H1 (cell line): ENCODE measurements around the gene ZNF746. TPM values are rescaled to one million over a fixed set of nuclear protein-coding genes. Genes with fewer than 3 reads are reported as not detected.

ENCODE experiments used
- CTCF ChIA-PET: fragments of 300-600 bp; sonication (Branson Sonifier 250); formaldehyde crosslinking; loops from one replicate; lab custom pipeline; 2021; ENCODE audit not compliant: partially characterized antibody; lab: Charles Lee
- POLR2A ChIA-PET: fragments of 300-600 bp; sonication (Branson Sonifier 250); formaldehyde crosslinking; loops from one replicate; lab custom pipeline; 2021; ENCODE audit warnings: inconsistent platforms; ENCODE audit not compliant: partially characterized antibody; lab: Charles Lee
- DNase-seq, 2 experiments: peaks; one replicate each; pipeline versions ENCODE4 v3.0.0 to v3.0.0-alpha.2; 2010 to 2022; ENCODE audit warnings: low spot score in 2 of 2, low read depth in 1 of 2, mixed read lengths in 1 of 2
- FAIRE-seq: peaks from 2 replicates; lab custom pipeline; 2011; peaks lifted over from hg19 to GRCh38; lab: Jason Lieb, UNC
- H2AFZ ChIP-seq: 2 replicates; pipeline ENCODE4 v1.8.1; 2012; ENCODE audit warnings: low read length, inconsistent platforms
- H2AK5ac ChIP-seq: 2 replicates; pipeline ENCODE4 v1.6.1; 2013; ENCODE audit warnings: low read depth, low read length
- H2BK120ac ChIP-seq: replicated peaks from 2 replicates; pipeline ENCODE3; 2013; ENCODE audit warnings: low read depth, low read length, inconsistent platforms
- H2BK12ac ChIP-seq: 2 replicates; pipeline ENCODE4 v1.6.1; 2013; ENCODE audit warnings: low read depth, low read length
- H2BK15ac ChIP-seq: 2 replicates; pipeline ENCODE4 v1.6.1; 2013; ENCODE audit warnings: low read length
- H2BK20ac ChIP-seq: 2 replicates; pipeline ENCODE4 v1.6.1; 2013; ENCODE audit warnings: low read length
- H2BK5ac ChIP-seq: 2 replicates; pipeline ENCODE4 v1.6.1; 2013; ENCODE audit warnings: low read depth, low read length
- H3K14ac ChIP-seq: 2 replicates; pipeline ENCODE4 v1.6.1; 2013; ENCODE audit warnings: inconsistent platforms; ENCODE audit not compliant: insufficient read length
- H3K18ac ChIP-seq: 2 replicates; pipeline ENCODE4 v1.6.1; 2013; ENCODE audit warnings: low read length; ENCODE audit errors: extremely low read depth
- H3K23ac ChIP-seq: 2 replicates; pipeline ENCODE4 v1.6.1; 2013; ENCODE audit warnings: inconsistent platforms; ENCODE audit not compliant: insufficient read length
- H3K23me2 ChIP-seq: 2 replicates; pipeline ENCODE4 v1.6.1; 2013; ENCODE audit warnings: low read depth, low read length
- H3K27ac ChIP-seq: 2 replicates; pipeline ENCODE4 v1.6.1; 2011; ENCODE audit warnings: low read depth, low read length, inconsistent platforms
- H3K27me3 ChIP-seq, 4 experiments: replicated peaks in 1 of 4; 1 replicate in 1 of 4; 2 replicates in 3 of 4; pipeline versions ENCODE4 v1.6.1 to v1.8.1; 2011 to 2013; ENCODE audit warnings: low read length in 3 of 4, mild to moderate bottlenecking in 3 of 4, inconsistent platforms in 2 of 4, mixed read lengths in 2 of 4, moderate library complexity in 1 of 4; ENCODE audit not compliant: control insufficient read depth in 3 of 4, insufficient read depth in 3 of 4; ENCODE audit errors: extremely low read depth in 1 of 4
- H3K36me3 ChIP-seq, 4 experiments: 2 replicates each; pipeline versions ENCODE4 v1.6.1 to v1.8.1; 2011 to 2013; ENCODE audit warnings: mild to moderate bottlenecking in 4 of 4, low read length in 3 of 4, moderate library complexity in 2 of 4, control low read depth in 1 of 4, inconsistent platforms in 1 of 4; ENCODE audit not compliant: insufficient read depth in 4 of 4, control insufficient read depth in 2 of 4
- H3K4ac ChIP-seq: replicated peaks from 2 replicates; pipeline ENCODE3; 2013; ENCODE audit warnings: low read length, low read depth, mixed read lengths, inconsistent platforms; ENCODE audit not compliant: insufficient read length
- H3K4me1 ChIP-seq, 4 experiments: replicated peaks in 1 of 4; 1 replicate in 1 of 4; 2 replicates in 3 of 4; pipeline versions ENCODE4 v1.6.1 to v1.8.1; 2011 to 2013; ENCODE audit warnings: low read length in 3 of 4, inconsistent platforms in 2 of 4, mixed read lengths in 1 of 4; ENCODE audit not compliant: insufficient read depth in 4 of 4, control insufficient read depth in 3 of 4
- H3K4me2 ChIP-seq, 2 experiments: 2 replicates each; pipeline versions ENCODE4 v1.6.1 to v1.8.1; 2011 to 2013; ENCODE audit warnings: low read depth in 2 of 2, low read length in 2 of 2, control low read depth in 1 of 2, inconsistent platforms in 1 of 2, mild to moderate bottlenecking in 1 of 2; ENCODE audit not compliant: insufficient read depth in 1 of 2
- H3K4me3 ChIP-seq, 4 experiments: fragments of 200-600, 300-600 bp in 1 of 4; sonication (generic), shearing (Covaris generic), sonication (Bioruptor Twin) in 1 of 4; 2 replicates each; pipeline versions ENCODE4 v1.5.1 to v1.8.1; 2011 to 2016; ENCODE audit warnings: low read length in 4 of 4, low read depth in 3 of 4, control low read depth in 2 of 4, inconsistent platforms in 2 of 4, mild to moderate bottlenecking in 2 of 4, mixed read lengths in 1 of 4, moderate library complexity in 1 of 4; ENCODE audit not compliant: insufficient read depth in 2 of 4; ENCODE audit errors: extremely low read depth in 1 of 4
- H3K56ac ChIP-seq: replicated peaks from 2 replicates; pipeline ENCODE3; 2013; ENCODE audit warnings: low read depth, mild to moderate bottlenecking, mixed read lengths, low read length, inconsistent platforms; ENCODE audit not compliant: insufficient read length
- H3K79me1 ChIP-seq: 2 replicates; pipeline ENCODE4 v1.6.1; 2013; ENCODE audit warnings: low read depth, low read length, control low read depth
- H3K79me2 ChIP-seq, 2 experiments: 2 replicates each; pipeline versions ENCODE4 v1.6.1 to v1.8.1; 2012 to 2013; ENCODE audit warnings: low read length in 2 of 2, mild to moderate bottlenecking in 2 of 2, inconsistent platforms in 1 of 2; ENCODE audit not compliant: insufficient read depth in 2 of 2, control insufficient read depth in 1 of 2
- H3K9ac ChIP-seq, 4 experiments: replicated peaks in 1 of 4; 1 replicate in 1 of 4; 2 replicates in 3 of 4; pipeline versions ENCODE4 v1.6.1 to v1.8.1; 2011 to 2013; ENCODE audit warnings: low read depth in 3 of 4, low read length in 3 of 4, control low read depth in 2 of 4, mild to moderate bottlenecking in 2 of 4, moderate library complexity in 2 of 4, inconsistent platforms in 1 of 4; ENCODE audit errors: extremely low read depth in 1 of 4
- H3K9me3 ChIP-seq, 2 experiments: 2 replicates each; pipeline versions ENCODE4 v1.6.1 to v1.8.1; 2012 to 2013; ENCODE audit warnings: mild to moderate bottlenecking in 2 of 2, moderate library complexity in 2 of 2, control low read depth in 1 of 2, inconsistent platforms in 1 of 2, low read depth in 1 of 2, low read length in 1 of 2, mixed read lengths in 1 of 2; ENCODE audit not compliant: insufficient read depth in 2 of 2
- H4K20me1 ChIP-seq, 2 experiments: replicated peaks in 1 of 2; 2 replicates each; pipeline versions ENCODE3 to v1.8.1; 2011 to 2013; ENCODE audit warnings: inconsistent platforms in 2 of 2, low read length in 2 of 2, mild to moderate bottlenecking in 1 of 2; ENCODE audit not compliant: insufficient read depth in 2 of 2, control insufficient read depth in 1 of 2
- H4K5ac ChIP-seq: 2 replicates; pipeline ENCODE4 v1.6.1; 2013; ENCODE audit warnings: low read length, low read depth, mixed read lengths, inconsistent platforms; ENCODE audit not compliant: insufficient read length
- H4K8ac ChIP-seq: 2 replicates; pipeline ENCODE4 v1.8.0; 2013; ENCODE audit warnings: mild to moderate bottlenecking, moderate library complexity, low read length, inconsistent platforms; ENCODE audit not compliant: insufficient read depth; ENCODE audit errors: extremely low read depth
- H4K91ac ChIP-seq: replicated peaks from 2 replicates; pipeline ENCODE3; 2013; ENCODE audit warnings: low read length, mixed read lengths, inconsistent platforms; ENCODE audit not compliant: insufficient read length
- ATF2 ChIP-seq: IDR thresholded peaks from 2 replicates; pipeline ENCODE4 v1.6.1; 2012; ENCODE audit warnings: low read length, inconsistent platforms
- CBX5 ChIP-seq: fragments of 300-800, 300-1000 bp; sonication (generic); IDR thresholded peaks from 2 replicates; pipeline ENCODE4 v1.7.1; 2016; ENCODE audit warnings: antibody characterized with exemption, low read length, low read depth
- GABPA ChIP-seq: IDR thresholded peaks from 2 replicates; pipeline ENCODE4 v1.6.1; 2011; ENCODE audit warnings: mild to moderate bottlenecking, low read length, moderate library complexity, borderline replicate concordance; ENCODE audit not compliant: insufficient read depth
- JUN ChIP-seq: IDR thresholded peaks from 2 replicates; pipeline ENCODE4 v1.6.1; 2011; ENCODE audit warnings: low read depth, mild to moderate bottlenecking, improper control_type of control experiment, low read length
- KDM5A ChIP-seq: fragments of 200-600 bp; IDR thresholded peaks from 2 replicates; pipeline ENCODE4 v1.7.1; 2012; ENCODE audit warnings: mild to moderate bottlenecking, low read length, inconsistent platforms, mixed read lengths
- MAFK ChIP-seq: IDR thresholded peaks from 2 replicates; pipeline ENCODE4 v1.6.1; 2012; ENCODE audit warnings: low read depth, mild to moderate bottlenecking, improper control_type of control experiment, low read length
- MAX ChIP-seq: IDR thresholded peaks from 2 replicates; pipeline ENCODE4 v1.6.1; 2012; ENCODE audit warnings: inconsistent platforms
- RAD21 ChIP-seq, 2 experiments: IDR thresholded peaks in 1 of 2; conservative IDR thresholded peaks in 1 of 2; 2 replicates each; pipeline ENCODE4 v1.6.1; 2011; ENCODE audit warnings: low read depth in 2 of 2, low read length in 2 of 2, improper control_type of control experiment in 1 of 2, inconsistent platforms in 1 of 2, mild to moderate bottlenecking in 1 of 2, moderate library complexity in 1 of 2
- RBBP5 ChIP-seq: IDR thresholded peaks from 2 replicates; pipeline ENCODE4 v1.7.1; 2012; ENCODE audit warnings: low read depth, mild to moderate bottlenecking, inconsistent platforms, low read length, moderate library complexity, borderline replicate concordance
- RNF2 ChIP-seq: fragments of 200-900, 300-1000 bp; sonication (generic); IDR thresholded peaks from 2 replicates; pipeline ENCODE4 v1.7.1; 2016; ENCODE audit warnings: borderline replicate concordance, low read depth, mild to moderate bottlenecking, antibody characterized with exemption, low read length; ENCODE audit not compliant: poor library complexity, severe bottlenecking; ENCODE audit errors: missing control alignments
- WGBS, 2 experiments: shearing (Covaris generic) in 1 of 2; methylation state at CpG; one replicate each; pipeline versions ENCODE4 v1.1.6 to v1.1.7; 2013 to 2015; ENCODE audit warnings: low lambda C conversion rate in 2 of 2, mixed read lengths in 2 of 2, inconsistent platforms in 1 of 2, low coverage in 1 of 2, missing lambda C conversion rate in 1 of 2; ENCODE audit not compliant: insufficient replicate concordance in 2 of 2, insufficient coverage in 1 of 2, insufficient read length in 1 of 2; ENCODE audit errors: extremely low coverage in 1 of 2, missing lambda C conversion rate in 1 of 2; 5-methylcytosine and 5-hydroxymethylcytosine counted together
- polyA plus RNA-seq, 7 experiments: library from polyadenylated mRNA; depleted of rRNA in 3 of 7; stranded (reverse) in 5 of 7; unstranded in 2 of 7; fragments of >200 nt in 5 of 7; fragments of 200-250 nt in 2 of 7; gene quantifications; 1 replicate in 5 of 7; 2 replicates in 1 of 7; 4 replicates in 1 of 7; pipeline versions ENCODE4 v1.2.1 to v1.2.3, GENCODE V29; 2011 to 2013; ENCODE audit warnings: missing spikeins in 2 of 7, mixed read lengths in 2 of 7
- total RNA-seq: library from RNA; stranded (reverse); fragmentation: NEBNext Ultra II Directional; extraction: Animal tissue kit (Norgen Biotek cat#: 25700); gene quantifications from 2 replicates; pipeline ENCODE4 v1.2.1, GENCODE V29; 2021

The ZNF746 gene
- total and polyA plus RNA-seq, 2 of the 8 experiments (the other 6 are each of a cell fraction or from before 2014, with no cell fraction given) = 7.5 to 15.6 TPM

- Histone ChIP-seq H3K27me3 (no peaks in the 10 kb centered on the region), H3K79me2 (no peaks in the 10 kb centered on the region), H4K8ac (no peak overlapping the region), H2BK12ac (no peak overlapping the region), H3K14ac (no peak overlapping the region), H3K56ac (no peak overlapping the region)
- DNase-seq = peak in 1 of 2 experiments; percentile 28
- no peak for TF ChIP-seq RAD21 (IDR thresholded peaks at IDR 0.05 in 1 of 2, conservative IDR thresholded peaks at IDR 0.05 in 1 of 2; ENCODE audit: low read depth in 2 of 2, low read length in 2 of 2)
- TF ChIP-seq ATF2 = no peak
- TF ChIP-seq RBBP5 = no peak
- TF ChIP-seq MAX = no peak
- TF ChIP-seq MAFK = no peak
- no peak for TF ChIP-seq GABPA
- TF ChIP-seq KDM5A = no peak
- TF ChIP-seq CBX5 = no peak
- TF ChIP-seq RNF2 = no peak
- TF ChIP-seq JUN = no peak
- TF ChIP-seq, all 59 proteins: peak for 0
- no peak for FAIRE-seq
- Histone ChIP-seq H3K4me3 (no peak overlapping the region), H4K20me1 (peaks cover 0 to 2% of the 10 kb centered on the region in 2 experiments), H3K36me3 (peaks cover 2 to 32% (median 13%) of the 10 kb centered on the region in 4 experiments; a peak in 7 of 8 replicates), H2BK5ac (0 out of 2 replicates have a peak overlapping the region, but pooled peaks have one; percentile 56), H3K4me1 (peaks cover 0 to 11% (median 8%) of the 10 kb centered on the region in 4 experiments; a peak in 6 of 7 replicates), H2BK20ac (no peak overlapping the region), H3K18ac (no peak overlapping the region), H3K4ac (no peak overlapping the region), H3K9ac (no peak overlapping the region), H2BK15ac (no peak overlapping the region), H3K4me2 (no peak overlapping the region; a peak in 1 of 4 replicates), H3K27ac (no peak overlapping the region), H4K5ac (no peak overlapping the region), H2AFZ (no peak overlapping the region), H3K9me3 (peaks cover 4 to 6% of the 10 kb centered on the region in 2 experiments; a peak in 2 of 4 replicates), H2BK120ac (no peak overlapping the region), H3K79me1 (0 out of 2 replicates have a peak, but pooled peaks cover 3% of the 10 kb centered on the region), H3K23me2 (no peaks in the 10 kb centered on the region), H4K91ac (no peak overlapping the region), H3K23ac (no peak overlapping the region), H2AK5ac (no peak overlapping the region)
- POLR2A ChIA-PET = interaction anchor here (2.3 to 5.0 kb wide), 2 partner anchors 12 to 17 kb away, joined by 5 to 26 read pairs; partner anchors contain the start of gene ZNF777
- CTCF ChIA-PET = interaction anchor here (0.6 to 1.6 kb wide), 5 partner anchors 19 to 234 kb away, joined by 3 to 4 read pairs (median 3); no protein-coding TSS in a partner anchor
- WGBS, 2 experiments = 93% methylated on average over 12 of the region's 12 CpGs; no CpG with 5 or more reads in 1 of the 2 experiments
Observed at GRCh38 chr7:149476791-149477190, 20.8 kb downstream of the ZNF746 start.
